Measurements from ENCODE around the gene HEATR5B. TPM values are rescaled to one million over a fixed set of nuclear protein-coding genes. Genes with fewer than 3 reads are reported as not detected.
"Not testable (repeated sequence)": the region's sequence is repeated elsewhere in the genome, so short reads cannot be mapped to it uniquely, and the experiment has no call there.

The HEATR5B gene
- total and polyA plus RNA-seq, 2 donors (not counting 1 experiment from before 2014, with no cell fraction given): 15.7 to 22.0 TPM

DNA sequence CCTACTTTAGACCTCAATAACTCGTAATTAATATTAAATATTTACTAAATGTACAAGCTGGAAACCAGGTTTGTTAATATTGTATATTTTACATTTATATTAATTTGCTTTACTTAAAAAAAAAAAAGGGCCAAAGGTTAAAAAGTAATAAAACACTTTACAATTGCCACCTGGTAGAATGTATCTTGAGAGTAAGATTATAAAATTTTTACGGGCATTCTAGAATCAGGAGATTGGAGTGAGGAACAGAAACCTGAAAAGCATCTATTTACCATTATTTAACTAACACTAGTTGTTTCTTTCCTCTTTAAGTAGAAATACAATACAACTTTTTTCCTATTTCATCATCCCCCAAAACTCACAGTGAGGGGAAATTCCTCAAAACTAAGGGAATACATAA is 102.3 kb downstream of the HEATR5B start:
- no peak for TF ChIP-seq EZH2 (IDR thresholded peaks at IDR 0.05; ENCODE audit: low read length, missing control alignments)

DNA sequence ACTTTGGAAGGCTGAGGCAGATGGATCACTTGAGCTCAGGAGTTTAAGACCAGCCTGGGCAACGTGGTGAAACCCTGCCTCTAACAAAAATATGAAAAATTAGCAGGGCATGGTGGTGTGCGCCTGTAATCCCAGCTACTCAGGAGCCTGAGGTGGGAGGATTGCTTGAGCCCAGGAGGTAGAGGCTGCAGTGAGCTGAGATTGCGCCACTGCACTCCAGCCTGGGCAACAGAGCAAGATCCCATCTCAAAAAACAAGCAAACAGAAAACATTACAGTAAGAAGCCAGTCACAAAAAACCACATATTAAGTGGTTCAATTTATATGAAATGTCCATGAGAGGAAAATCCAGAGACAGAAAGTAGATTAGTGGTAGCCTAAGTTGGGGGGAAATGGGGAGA is 105.2 kb downstream of the HEATR5B start:
- H3K27ac ChIP-seq (ENCODE audit: insufficient read depth, low read length); H3K79me2 ChIP-seq (ENCODE audit: control insufficient read depth, insufficient read depth, low read length): not testable (repeated sequence)

More for the DNA sequence above, 102.3 kb downstream of the HEATR5B start:
- no peaks in the 10 kb centered on the region for H3K9me3 ChIP-seq (ENCODE audit: control insufficient read depth, insufficient read depth, low read depth, low read length)
- H3K9ac ChIP-seq (ENCODE audit: insufficient read depth, low read length): no peak overlapping the region
- no peak overlapping the region for H3K27ac ChIP-seq (ENCODE audit: insufficient read depth, low read length)
- no peak overlapping the region for H3K4me3 ChIP-seq (replicated peaks in 1 of 4; ENCODE audit: control extremely low read depth in 1 of 4, insufficient read depth in 1 of 4, low read depth in 3 of 4, low read length in 4 of 4)
- H3K4me2 ChIP-seq (ENCODE audit: extremely low read depth, insufficient read depth, low read length): no peak overlapping the region
- H2AFZ ChIP-seq (ENCODE audit: low read length): no peak overlapping the region
- H3K36me3 ChIP-seq (ENCODE audit: control insufficient read depth, insufficient read depth, low read length): no peaks in the 10 kb centered on the region
- H3K4me1 ChIP-seq (ENCODE audit: control insufficient read depth, extremely low read depth, insufficient read depth, low read length): no peaks in the 10 kb centered on the region
- no peak for DNase-seq (ENCODE audit: low read depth in 2 of 2)
- H3K27me3 ChIP-seq (ENCODE audit: control insufficient read depth, insufficient read depth, low read length): no peaks in the 10 kb centered on the region
- no peaks in the 10 kb centered on the region for H4K20me1 ChIP-seq (ENCODE audit: control insufficient read depth, extremely low read depth, insufficient read depth, low read length)
- no peaks in the 10 kb centered on the region for H3K79me2 ChIP-seq (ENCODE audit: control insufficient read depth, insufficient read depth, low read length)

DNA sequence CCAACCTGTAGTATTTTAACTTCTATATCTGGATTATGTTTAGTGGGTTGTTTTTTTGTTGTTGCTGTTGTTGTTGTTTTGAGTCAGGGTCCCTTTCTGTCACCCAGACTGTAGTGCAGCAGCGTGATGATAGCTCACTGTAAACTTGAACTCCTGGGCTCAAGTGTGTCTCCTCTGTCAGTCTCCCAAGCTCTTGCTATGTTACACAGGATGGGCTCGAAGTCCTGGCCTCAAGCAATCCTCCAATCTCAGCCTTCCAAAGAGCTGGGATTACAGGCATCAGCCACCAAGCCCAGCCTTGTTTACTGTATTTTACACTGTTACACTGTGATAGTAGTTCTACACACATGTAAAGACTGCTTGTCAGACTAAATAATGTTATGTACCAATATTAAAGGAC is 108.1 kb downstream of the HEATR5B start:
- TF ChIP-seq, protein P1, sequence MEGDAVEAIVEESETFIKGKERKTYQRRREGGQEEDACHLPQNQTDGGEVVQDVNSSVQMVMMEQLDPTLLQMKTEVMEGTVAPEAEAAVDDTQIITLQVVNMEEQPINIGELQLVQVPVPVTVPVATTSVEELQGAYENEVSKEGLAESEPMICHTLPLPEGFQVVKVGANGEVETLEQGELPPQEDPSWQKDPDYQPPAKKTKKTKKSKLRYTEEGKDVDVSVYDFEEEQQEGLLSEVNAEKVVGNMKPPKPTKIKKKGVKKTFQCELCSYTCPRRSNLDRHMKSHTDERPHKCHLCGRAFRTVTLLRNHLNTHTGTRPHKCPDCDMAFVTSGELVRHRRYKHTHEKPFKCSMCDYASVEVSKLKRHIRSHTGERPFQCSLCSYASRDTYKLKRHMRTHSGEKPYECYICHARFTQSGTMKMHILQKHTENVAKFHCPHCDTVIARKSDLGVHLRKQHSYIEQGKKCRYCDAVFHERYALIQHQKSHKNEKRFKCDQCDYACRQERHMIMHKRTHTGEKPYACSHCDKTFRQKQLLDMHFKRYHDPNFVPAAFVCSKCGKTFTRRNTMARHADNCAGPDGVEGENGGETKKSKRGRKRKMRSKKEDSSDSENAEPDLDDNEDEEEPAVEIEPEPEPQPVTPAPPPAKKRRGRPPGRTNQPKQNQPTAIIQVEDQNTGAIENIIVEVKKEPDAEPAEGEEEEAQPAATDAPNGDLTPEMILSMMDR (conservative IDR thresholded peaks at IDR 0.05 in 1 of 2, IDR thresholded peaks at IDR 0.05 in 1 of 2; ENCODE audit: low read depth in 1 of 2, low read length in 2 of 2): no peak
- TF ChIP-seq EZH2 (IDR thresholded peaks at IDR 0.05; ENCODE audit: low read length, missing control alignments): no peak
- H3K79me2 ChIP-seq (ENCODE audit: control insufficient read depth, insufficient read depth, low read length): no peaks in the 10 kb centered on the region
- no peak overlapping the region for H3K27ac ChIP-seq (ENCODE audit: insufficient read depth, low read length)
- no peak overlapping the region for H3K4me3 ChIP-seq (replicated peaks in 1 of 4; ENCODE audit: control extremely low read depth in 1 of 4, insufficient read depth in 1 of 4, low read depth in 3 of 4, low read length in 4 of 4)
- H3K9ac ChIP-seq (ENCODE audit: insufficient read depth, low read length): no peak overlapping the region
- no peaks in the 10 kb centered on the region for H3K4me1 ChIP-seq (ENCODE audit: control insufficient read depth, extremely low read depth, insufficient read depth, low read length)
- H3K4me2 ChIP-seq (ENCODE audit: extremely low read depth, insufficient read depth, low read length): no peak overlapping the region
- no peaks in the 10 kb centered on the region for H3K27me3 ChIP-seq (ENCODE audit: control insufficient read depth, insufficient read depth, low read length)
- H3K36me3 ChIP-seq (ENCODE audit: control insufficient read depth, insufficient read depth, low read length): no peaks in the 10 kb centered on the region
- H2AFZ ChIP-seq (ENCODE audit: low read length): no peak overlapping the region
- no peaks in the 10 kb centered on the region for H3K9me3 ChIP-seq (ENCODE audit: control insufficient read depth, insufficient read depth, low read depth, low read length)
- no peak for DNase-seq (ENCODE audit: low read depth in 2 of 2)
- H4K20me1 ChIP-seq (ENCODE audit: control insufficient read depth, extremely low read depth, insufficient read depth, low read length): no peaks in the 10 kb centered on the region

More for the DNA sequence above, 105.2 kb downstream of the HEATR5B start:
- H2AFZ ChIP-seq (ENCODE audit: low read length); H3K9ac ChIP-seq (ENCODE audit: insufficient read depth, low read length); H3K36me3 ChIP-seq (ENCODE audit: control insufficient read depth, insufficient read depth, low read length); H3K27me3 ChIP-seq (ENCODE audit: control insufficient read depth, insufficient read depth, low read length); H4K20me1 ChIP-seq (ENCODE audit: control insufficient read depth, extremely low read depth, insufficient read depth, low read length); H3K9me3 ChIP-seq (ENCODE audit: control insufficient read depth, insufficient read depth, low read depth, low read length); DNase-seq (ENCODE audit: low read depth in 2 of 2); H3K4me1 ChIP-seq (ENCODE audit: control insufficient read depth, extremely low read depth, insufficient read depth, low read length); H3K4me2 ChIP-seq (ENCODE audit: extremely low read depth, insufficient read depth, low read length); H3K4me3 ChIP-seq (replicated peaks in 1 of 4; ENCODE audit: control extremely low read depth in 1 of 4, insufficient read depth in 1 of 4, low read depth in 3 of 4, low read length in 4 of 4): not testable (repeated sequence)

DNA sequence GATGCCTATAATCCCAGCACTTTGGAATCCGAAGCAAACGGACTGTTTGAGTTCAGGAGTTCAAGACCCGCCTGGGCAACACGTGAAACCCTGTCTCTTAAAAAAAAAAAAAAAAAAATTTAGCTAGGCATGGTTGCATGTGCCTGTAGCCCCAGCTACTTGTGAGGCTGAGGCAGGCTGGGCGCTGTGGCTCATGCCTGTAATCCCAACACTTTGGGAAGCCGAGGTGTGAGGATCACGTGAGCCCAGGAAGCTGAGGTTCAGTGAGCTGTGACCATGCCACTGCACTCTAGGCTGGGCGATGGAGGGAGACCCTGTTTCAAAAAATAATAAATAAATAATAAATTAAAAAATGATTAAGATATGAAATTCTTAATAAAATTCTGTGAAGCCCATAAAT is 108.9 kb downstream of the HEATR5B start:
- Histone ChIP-seq H3K9ac (ENCODE audit: insufficient read depth, low read length) (no peak overlapping the region), H3K9me3 (ENCODE audit: control insufficient read depth, insufficient read depth, low read depth, low read length) (no peaks in the 10 kb centered on the region), H3K4me2 (ENCODE audit: extremely low read depth, insufficient read depth, low read length) (no peak overlapping the region), H2AFZ (ENCODE audit: low read length) (no peak overlapping the region), H3K4me3 (replicated peaks in 1 of 4; ENCODE audit: control extremely low read depth in 1 of 4, insufficient read depth in 1 of 4, low read depth in 3 of 4, low read length in 4 of 4) (no peak overlapping the region), H3K4me1 (ENCODE audit: control insufficient read depth, extremely low read depth, insufficient read depth, low read length) (no peaks in the 10 kb centered on the region), H3K27ac (ENCODE audit: insufficient read depth, low read length) (no peak overlapping the region), H3K27me3 (ENCODE audit: control insufficient read depth, insufficient read depth, low read length) (no peaks in the 10 kb centered on the region), H3K79me2 (ENCODE audit: control insufficient read depth, insufficient read depth, low read length) (no peaks in the 10 kb centered on the region), H4K20me1 (ENCODE audit: control insufficient read depth, extremely low read depth, insufficient read depth, low read length) (no peaks in the 10 kb centered on the region), H3K36me3 (ENCODE audit: control insufficient read depth, insufficient read depth, low read length) (no peaks in the 10 kb centered on the region)
- no peak for DNase-seq (ENCODE audit: low read depth in 2 of 2)
- TF ChIP-seq, protein P1 (conservative IDR thresholded peaks at IDR 0.05 in 1 of 2, IDR thresholded peaks at IDR 0.05 in 1 of 2; ENCODE audit: low read depth in 1 of 2, low read length in 2 of 2): no peak
- TF ChIP-seq EZH2 (IDR thresholded peaks at IDR 0.05; ENCODE audit: low read length, missing control alignments): no peak
